Measurements from ENCODE around the gene ARHGAP30.

ARHGAP30 gene

GRCh38 chr1:161013488-161014230 is 56.0 kb downstream of the ARHGAP30 start:
- H3K4me1 ChIP-seq, result peaks cover 40 to 95% (median 76%) of the 10 kb centered on the region in 10 experiments
- 0 out of 22 replicates have a peak, but pooled peaks cover 0 to 2% (median 0%) of the 10 kb centered on the region in 11 experiments for H4K20me1 ChIP-seq
- peak overlapping the region; percentile 33 to 65 (median 42); a peak in 19 of 20 replicates for H3K4me3 ChIP-seq
- peak overlapping the region; percentile 91 to 99 (median 97) for H3K27ac ChIP-seq
- H3K9ac ChIP-seq, result peak overlapping the region; percentile 76 to 90 (median 86)
- peak; percentile 77 to 95 (median 92); a peak in 20 of 22 replicates for TF ChIP-seq Cebpa-rat (IDR thresholded peaks at IDR 0.05)
- H3K27me3 ChIP-seq, result no peaks in the 10 kb centered on the region
- peak overlapping the region; percentile 74 to 95 (median 90) for H3K4me2 ChIP-seq
- no peaks in the 10 kb centered on the region for H3K9me3 ChIP-seq (replicated peaks in 1 of 11)
- H3K36me3 ChIP-seq, result peaks cover 0 to 20% (median 11%) of the 10 kb centered on the region in 11 experiments; a peak in 12 of 22 replicates

DNA sequence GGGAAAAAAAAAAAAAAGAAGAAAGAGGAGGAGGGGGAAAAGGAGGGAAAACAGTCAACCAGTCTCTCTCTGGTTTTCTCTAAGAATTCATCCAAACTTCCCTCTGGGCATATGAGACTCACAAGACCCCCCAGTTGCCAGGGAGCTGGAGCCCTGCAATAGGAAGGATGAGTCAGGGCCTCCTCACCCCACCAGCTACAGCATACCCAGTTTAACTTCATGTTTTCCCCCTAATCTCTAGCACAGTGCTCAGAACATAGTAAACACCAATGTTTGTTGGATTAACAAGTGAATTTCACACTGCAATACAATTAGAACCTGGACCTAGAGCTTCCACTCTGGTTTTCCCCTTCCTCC is 56.6 kb downstream of the ARHGAP30 start:
- Histone ChIP-seq H3K27ac (peak overlapping the region; percentile 91 to 99 (median 97)), H3K4me1 (peaks cover 35 to 95% (median 71%) of the 10 kb centered on the region in 10 experiments), H3K4me2 (peak overlapping the region; percentile 74 to 95 (median 90)), H3K36me3 (peaks cover 1 to 26% (median 11%) of the 10 kb centered on the region in 11 experiments; a peak in 12 of 22 replicates), H3K27me3 (no peaks in the 10 kb centered on the region), H3K4me3 (peak overlapping the region; percentile 33 to 65 (median 42); a peak in 19 of 20 replicates), H3K9ac (peak overlapping the region; percentile 76 to 90 (median 86)), H4K20me1 (0 out of 22 replicates have a peak, but pooled peaks cover 0 to 5% (median 0%) of the 10 kb centered on the region in 11 experiments), H3K9me3 (replicated peaks in 1 of 11) (no peaks in the 10 kb centered on the region)
- no peak for TF ChIP-seq Cebpa-rat (IDR thresholded peaks at IDR 0.05)

GRCh38 chr1:161012420-161012819 is 57.3 kb downstream of the ARHGAP30 start:
- H3K9me3 ChIP-seq (replicated peaks in 1 of 11), result no peaks in the 10 kb centered on the region
- peaks cover 4 to 30% (median 15%) of the 10 kb centered on the region in 11 experiments; a peak in 14 of 22 replicates for H3K36me3 ChIP-seq
- peaks cover 29 to 93% (median 64%) of the 10 kb centered on the region in 10 experiments for H3K4me1 ChIP-seq
- peaks cover 0 to 9% (median 0%) of the 10 kb centered on the region in 11 experiments; a peak in 2 of 22 replicates for H4K20me1 ChIP-seq
- no peak for TF ChIP-seq Cebpa-rat (IDR thresholded peaks at IDR 0.05)
- peak overlapping the region in 6 of 10 experiments; percentile 35 to 65 (median 52); a peak in 10 of 20 replicates for H3K4me3 ChIP-seq
- peak overlapping the region; percentile 74 to 95 (median 90) for H3K4me2 ChIP-seq
- H3K9ac ChIP-seq, result peak overlapping the region; percentile 76 to 90 (median 86); a peak in 21 of 22 replicates
- H3K27me3 ChIP-seq, result no peaks in the 10 kb centered on the region
- peak overlapping the region; percentile 91 to 99 (median 97) for H3K27ac ChIP-seq

- Histone ChIP-seq H3K27ac (peak overlapping the region in 2 of 11 experiments; percentile 25 to 99; a peak in 2 of 22 replicates), H3K27me3 (no peaks in the 10 kb centered on the region), H3K4me3 (no peak overlapping the region), H3K9me3 (replicated peaks in 1 of 11) (no peaks in the 10 kb centered on the region), H3K9ac (no peak overlapping the region), H3K36me3 (peaks cover 4 to 48% (median 19%) of the 10 kb centered on the region in 11 experiments; a peak in 17 of 22 replicates), H4K20me1 (peaks cover 0 to 29% (median 0%) of the 10 kb centered on the region in 11 experiments; a peak in 5 of 22 replicates), H3K4me1 (peaks cover 29 to 75% (median 40%) of the 10 kb centered on the region in 10 experiments), H3K4me2 (no peak overlapping the region)
- TF ChIP-seq Cebpa-rat (IDR thresholded peaks at IDR 0.05), result no peak
Observed at GRCh38 chr1:161009602-161010211, 60.0 kb downstream of the ARHGAP30 start.

DNA sequence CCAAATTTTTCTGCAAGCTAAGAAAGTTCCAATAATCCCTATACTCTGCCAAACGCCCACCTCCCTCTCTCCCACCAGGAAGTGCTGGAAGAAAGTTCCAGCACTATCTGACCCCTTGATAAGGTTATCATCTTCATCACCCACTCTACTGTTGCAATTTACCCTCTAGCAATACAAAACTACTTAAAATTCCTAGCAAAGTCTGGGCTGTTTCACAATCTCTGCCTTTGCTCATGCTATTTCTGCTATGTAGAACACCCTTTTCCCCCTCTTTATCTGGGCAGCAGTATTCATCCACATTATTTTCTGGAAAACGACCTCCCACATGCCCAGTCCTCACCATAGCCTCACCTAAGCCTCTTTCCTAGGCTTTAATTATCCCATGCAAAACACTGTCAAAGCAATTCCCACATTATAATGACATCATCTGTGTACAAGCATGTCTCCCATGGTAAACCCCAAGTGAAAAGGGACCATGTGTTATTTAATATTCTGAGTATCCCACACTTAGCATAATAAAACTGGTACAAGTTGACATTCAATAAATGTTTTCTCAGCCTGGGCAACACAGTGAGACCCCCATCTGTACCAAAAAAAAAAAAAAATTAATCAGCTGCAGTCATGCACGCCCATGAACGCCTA is 60.7 kb downstream of the ARHGAP30 start:
- H3K36me3 ChIP-seq, result peaks cover 4 to 53% (median 19%) of the 10 kb centered on the region in 11 experiments; a peak in 18 of 22 replicates
- H4K20me1 ChIP-seq, result peaks cover 0 to 36% (median 0%) of the 10 kb centered on the region in 11 experiments; a peak in 5 of 22 replicates
- H3K4me3 ChIP-seq, result no peak overlapping the region
- H3K27me3 ChIP-seq, result no peaks in the 10 kb centered on the region
- no peaks in the 10 kb centered on the region for H3K9me3 ChIP-seq (replicated peaks in 1 of 11)
- no peak overlapping the region for H3K27ac ChIP-seq
- H3K4me1 ChIP-seq, result peaks cover 22 to 67% (median 33%) of the 10 kb centered on the region in 10 experiments
- H3K4me2 ChIP-seq, result no peak overlapping the region
- H3K9ac ChIP-seq, result no peak overlapping the region
- TF ChIP-seq Cebpa-rat (IDR thresholded peaks at IDR 0.05), result no peak

- H4K20me1 ChIP-seq, result peaks cover 0 to 40% (median 0%) of the 10 kb centered on the region in 11 experiments; a peak in 5 of 22 replicates
Observed at GRCh38 chr1:161007369-161007768, 62.3 kb downstream of the ARHGAP30 start.

GRCh38 chr1:161006563-161006962 is 63.1 kb downstream of the ARHGAP30 start:
- Histone ChIP-seq H3K9me3 (replicated peaks in 1 of 11) (no peaks in the 10 kb centered on the region), H3K27me3 (no peaks in the 10 kb centered on the region), H3K9ac (no peak overlapping the region), H3K4me2 (no peak overlapping the region), H3K27ac (no peak overlapping the region), H4K20me1 (peaks cover 0 to 48% (median 0%) of the 10 kb centered on the region in 11 experiments; a peak in 5 of 22 replicates), H3K4me1 (peaks cover 0 to 48% (median 12%) of the 10 kb centered on the region in 10 experiments; a peak in 14 of 20 replicates), H3K36me3 (peaks cover 14 to 64% (median 20%) of the 10 kb centered on the region in 11 experiments; a peak in 19 of 22 replicates), H3K4me3 (no peak overlapping the region)
- no peak for TF ChIP-seq Cebpa-rat (IDR thresholded peaks at IDR 0.05)

More at GRCh38 chr1:161007369-161007768, 62.3 kb downstream of the ARHGAP30 start:
- Histone ChIP-seq H3K27me3 (no peaks in the 10 kb centered on the region), H3K9ac (no peak overlapping the region), H3K4me2 (no peak overlapping the region), H3K4me1 (peaks cover 6 to 56% (median 20%) of the 10 kb centered on the region in 10 experiments), H3K4me3 (no peak overlapping the region), H3K27ac (0 out of 22 replicates have a peak overlapping the region, but pooled peaks of 1 of the 11 experiments have one; percentile 29), H3K36me3 (peaks cover 6 to 56% (median 19%) of the 10 kb centered on the region in 11 experiments; a peak in 18 of 22 replicates), H3K9me3 (replicated peaks in 1 of 11) (no peaks in the 10 kb centered on the region)
- no peak for TF ChIP-seq Cebpa-rat (IDR thresholded peaks at IDR 0.05)

- 0 out of 22 replicates have a peak overlapping the region, but pooled peaks of 2 of the 11 experiments have one; percentile 5 to 18 for H3K27ac ChIP-seq
- TF ChIP-seq Cebpa-rat (IDR thresholded peaks at IDR 0.05), result no peak
- H3K4me2 ChIP-seq, result no peak overlapping the region
- H3K4me3 ChIP-seq, result no peak overlapping the region
- no peak overlapping the region; a peak in 1 of 22 replicates for H3K9ac ChIP-seq
- H4K20me1 ChIP-seq, result peaks cover 0 to 37% (median 0%) of the 10 kb centered on the region in 11 experiments; a peak in 5 of 22 replicates
- H3K36me3 ChIP-seq, result peaks cover 41 to 72% (median 50%) of the 10 kb centered on the region in 11 experiments
- H3K4me1 ChIP-seq, result peaks cover 0 to 27% (median 7%) of the 10 kb centered on the region in 10 experiments; a peak in 11 of 20 replicates
- no peaks in the 10 kb centered on the region for H3K27me3 ChIP-seq
- H3K9me3 ChIP-seq (replicated peaks in 1 of 11), result no peaks in the 10 kb centered on the region
Observed at GRCh38 chr1:161001525-161001924, 68.2 kb downstream of the ARHGAP30 start.
